OCI-LY7 (cell line): Measurements from ENCODE around the gene SSBP4. TPM values are rescaled to one million over a fixed set of nuclear protein-coding genes. Genes with fewer than 3 reads are reported as not detected.

Source experiments
- BruUV-seq: library from RNA; stranded (reverse); fragments of 400-500 nt; replicated peaks from 2 replicates; lab custom pipeline; 2021; lab: Mats Ljungman, UMichigan
- CTCF ChIA-PET: fragments of 300-600 bp; sonication (Branson Sonifier 250); formaldehyde crosslinking; loops from one replicate; lab custom pipeline; 2022; ENCODE audit warnings: antibody characterized with exemption; ENCODE audit not compliant: unreplicated experiment; lab: Charles Lee
- POLR2A ChIA-PET: fragments of 300-600 bp; sonication (Branson Sonifier 250); formaldehyde crosslinking; loops from one replicate; lab custom pipeline; 2022; ENCODE audit warnings: antibody characterized with exemption; lab: Charles Lee
- DNase-seq: peaks from one replicate; pipeline ENCODE4 v3.0.0-alpha.2; 2015; ENCODE audit warnings: low spot score
- H2AFZ ChIP-seq: fragments of 200-600 bp; sonication (generic), shearing (Covaris generic); 2 replicates; pipeline ENCODE4 v1.6.1; 2014; ENCODE audit warnings: mild to moderate bottlenecking, antibody characterized with exemption, low read length, moderate library complexity
- H3K27ac ChIP-seq: fragments of 200-600 bp; sonication (generic); 2 replicates; pipeline ENCODE4 v1.5.1; 2014; ENCODE audit warnings: mixed run types, low read depth, mild to moderate bottlenecking, moderate library complexity, low read length, inconsistent platforms; ENCODE audit not compliant: poor library complexity, severe bottlenecking
- H3K36me3 ChIP-seq: fragments of 200-600 bp; sonication (generic); 2 replicates; pipeline ENCODE4 v1.6.1; 2014; ENCODE audit warnings: mild to moderate bottlenecking, antibody characterized with exemption, low read length, moderate library complexity, mixed read lengths; ENCODE audit not compliant: insufficient read depth
- H3K4me1 ChIP-seq: fragments of 200-600 bp; sonication (generic); 2 replicates; pipeline ENCODE4 v1.5.1; 2014; ENCODE audit warnings: mild to moderate bottlenecking, low read length; ENCODE audit not compliant: insufficient read depth, poor library complexity, severe bottlenecking
- H3K4me2 ChIP-seq: fragments of 200-600 bp; sonication (generic); 2 replicates; pipeline ENCODE4 v1.6.1; 2014; ENCODE audit warnings: mild to moderate bottlenecking, low read length
- H3K4me3 ChIP-seq: fragments of 200-600 bp; sonication (generic); 2 replicates; pipeline ENCODE4 v1.5.1; 2014; ENCODE audit warnings: mild to moderate bottlenecking, low read depth, low read length; ENCODE audit not compliant: poor library complexity, severe bottlenecking
- H3K79me2 ChIP-seq: fragments of 200-600 bp; sonication (generic); 2 replicates; pipeline ENCODE4 v1.6.1; 2016; ENCODE audit warnings: low read depth, mild to moderate bottlenecking, low read length, moderate library complexity, mixed read lengths; ENCODE audit not compliant: insufficient read depth
- H3K9me2 ChIP-seq: fragments of 200-600 bp; sonication (generic); 2 replicates; pipeline ENCODE4 v1.6.1; 2016; ENCODE audit warnings: mild to moderate bottlenecking, low read length, mixed read lengths; ENCODE audit not compliant: insufficient read depth
- H3K9me3 ChIP-seq: fragments of 200-600 bp; sonication (generic); 2 replicates; pipeline ENCODE4 v1.6.1; 2014; ENCODE audit warnings: mild to moderate bottlenecking, mixed run types, low read length, mixed read lengths
- H4K20me1 ChIP-seq: fragments of 200-600 bp; sonication (generic); 2 replicates; pipeline ENCODE4 v1.6.1; 2014; ENCODE audit warnings: mild to moderate bottlenecking, antibody characterized with exemption, low read length, moderate library complexity, mixed read lengths; ENCODE audit not compliant: insufficient read depth
- CTCF ChIP-seq: fragments of 200-600 bp; sonication (generic); conservative IDR thresholded peaks from 2 replicates; pipeline ENCODE4 v1.5.1; 2014; ENCODE audit warnings: mild to moderate bottlenecking, antibody characterized with exemption, low read length, moderate library complexity, mixed read lengths
- EZH2phosphoT487 ChIP-seq: fragments of 200-600 bp; sonication (generic); IDR thresholded peaks from 2 replicates; pipeline ENCODE4 v1.6.1; 2018; ENCODE audit warnings: low read depth, borderline replicate concordance, mild to moderate bottlenecking, mixed run types, antibody characterized with exemption, low read length, moderate library complexity, mixed read lengths
- intact Hi-C: fragments of 100-400 bp; cut with micrococcal nuclease; formaldehyde crosslinking; loops from one replicate; pipeline ENCODE4 v1.10.0; 2022; ENCODE audit not compliant: unreplicated experiment
- total RNA-seq, 2 experiments: library from RNA; depleted of rRNA in 1 of 2; stranded (reverse); fragments of >200 nt in 1 of 2; shearing (Covaris generic) in 1 of 2; gene quantifications; 2 replicates each; pipeline ENCODE4 v1.2.3, GENCODE V29; 2014 to 2022

Gene SSBP4
- total RNA-seq, 2 experiments from 2014 or later, result 92.9 to 117 TPM

GRCh38 chr19:18444513-18444912, 25.3 kb downstream of the SSBP4 start:
- no peaks in the 10 kb centered on the region for H3K79me2 ChIP-seq
- CTCF ChIA-PET, result no interaction called here
- no peak overlapping the region for H3K27ac ChIP-seq
- TF ChIP-seq EZH2phosphoT487, result no peak
- POLR2A ChIA-PET, result no interaction called here
- no peak overlapping the region for H3K4me3 ChIP-seq
- no peaks in the 10 kb centered on the region for H4K20me1 ChIP-seq
- TSS peak; percentile 46 for BruUV-seq
- intact Hi-C loops, result no loop called here
- no peak overlapping the region for H2AFZ ChIP-seq
- peaks cover 52% of the 10 kb centered on the region for H3K36me3 ChIP-seq
- 0 out of 2 replicates have a peak, but pooled peaks cover 7% of the 10 kb centered on the region for H3K9me3 ChIP-seq
- H3K4me2 ChIP-seq, result no peak overlapping the region
- no peaks in the 10 kb centered on the region for H3K9me2 ChIP-seq
- DNase-seq, result no peak
- no peaks in the 10 kb centered on the region for H3K4me1 ChIP-seq

- intact Hi-C loops, result no loop called here
- peaks cover 61% of the 10 kb centered on the region for H3K36me3 ChIP-seq
- no peak for DNase-seq
- 0 out of 2 replicates have a peak, but pooled peaks cover 7% of the 10 kb centered on the region for H3K9me3 ChIP-seq
- no TSS peak for BruUV-seq
- ChIA-PET CTCF (no interaction called here), POLR2A (no interaction called here)
- no peaks in the 10 kb centered on the region for H3K79me2 ChIP-seq
- no peak overlapping the region for H3K27ac ChIP-seq
- no peaks in the 10 kb centered on the region for H4K20me1 ChIP-seq
- H3K4me3 ChIP-seq, result no peak overlapping the region
- no peak for TF ChIP-seq CTCF
- TF ChIP-seq EZH2phosphoT487, result no peak
- no peaks in the 10 kb centered on the region for H3K9me2 ChIP-seq
- no peaks in the 10 kb centered on the region for H3K4me1 ChIP-seq
- no peak overlapping the region for H2AFZ ChIP-seq
- H3K4me2 ChIP-seq, result no peak overlapping the region
Observed at GRCh38 chr19:18445262-18445948, 26.2 kb downstream of the SSBP4 start.

- no peak for DNase-seq
- Histone ChIP-seq H3K4me1 (no peaks in the 10 kb centered on the region), H4K20me1 (no peaks in the 10 kb centered on the region), H3K9me3 (0 out of 2 replicates have a peak, but pooled peaks cover 7% of the 10 kb centered on the region), H3K4me3 (no peak overlapping the region), H3K9me2 (no peaks in the 10 kb centered on the region), H3K4me2 (no peak overlapping the region), H3K36me3 (peaks cover 65% of the 10 kb centered on the region), H2AFZ (no peak overlapping the region), H3K27ac (no peak overlapping the region), H3K79me2 (no peaks in the 10 kb centered on the region)
- ChIA-PET POLR2A (no interaction called here), CTCF (no interaction called here)
- intact Hi-C loops, result no loop called here
- BruUV-seq, result no TSS peak
- no peak for TF ChIP-seq CTCF
- TF ChIP-seq EZH2phosphoT487, result no peak
Observed at GRCh38 chr19:18446145-18446810, 27.1 kb downstream of the SSBP4 start.
